ENCODE results near the gene IL20.

IL20 gene

GRCh38 chr1:206883160-206883559, 17.7 kb downstream of the IL20 start:
- H3K36me3 ChIP-seq = no peaks in the 10 kb centered on the region
- H3K9me3 ChIP-seq (ENCODE audit: severe bottlenecking) = peaks cover 17% of the 10 kb centered on the region
- peaks cover 81% of the 10 kb centered on the region for H3K27me3 ChIP-seq (ENCODE audit: insufficient read depth, low read depth, severe bottlenecking)
- no peak overlapping the region for H3K4me3 ChIP-seq (ENCODE audit: low read depth, low read length)
- TF ChIP-seq CTCF (IDR thresholded peaks at IDR 0.05; ENCODE audit: low read depth, low read length) = no peak
- no peak overlapping the region for H3K27ac ChIP-seq
- no peak for DNase-seq

DNA sequence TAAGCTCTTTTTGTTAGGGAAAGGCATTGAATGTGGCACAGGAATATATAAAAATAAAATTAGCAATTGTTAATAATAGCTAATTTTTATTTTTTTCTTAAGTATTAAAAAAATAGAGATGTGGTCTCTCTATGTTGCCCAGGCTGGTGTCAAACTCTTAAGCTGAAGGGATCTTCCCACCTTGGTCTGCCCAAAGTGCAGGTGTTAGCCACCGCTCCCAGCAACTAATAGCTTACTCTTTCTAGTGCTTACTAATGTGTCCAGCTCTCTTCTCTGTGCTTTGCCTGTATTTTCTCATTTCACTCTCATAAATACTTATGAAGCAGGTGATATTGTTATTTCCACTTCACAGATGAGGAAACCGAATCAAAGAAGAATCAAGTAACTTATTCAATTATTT, 18.5 kb downstream of the IL20 start:
- Histone ChIP-seq H3K27ac (no peak overlapping the region), H3K27me3 (ENCODE audit: insufficient read depth, low read depth, severe bottlenecking) (peaks cover 86% of the 10 kb centered on the region), H3K9me3 (ENCODE audit: severe bottlenecking) (peaks cover 12% of the 10 kb centered on the region), H3K4me3 (ENCODE audit: low read depth, low read length) (no peak overlapping the region), H3K36me3 (no peaks in the 10 kb centered on the region)
- TF ChIP-seq CTCF (IDR thresholded peaks at IDR 0.05; ENCODE audit: low read depth, low read length) = no peak
- DNase-seq = no peak

GRCh38 chr1:206885341-206886060, 20.1 kb downstream of the IL20 start:
- no peak for DNase-seq
- Histone ChIP-seq H3K9me3 (ENCODE audit: severe bottlenecking) (peaks cover 12% of the 10 kb centered on the region), H3K27ac (no peak overlapping the region), H3K4me3 (ENCODE audit: low read depth, low read length) (no peak overlapping the region), H3K27me3 (ENCODE audit: insufficient read depth, low read depth, severe bottlenecking) (peaks cover 95% of the 10 kb centered on the region), H3K36me3 (no peaks in the 10 kb centered on the region)
- no peak for TF ChIP-seq CTCF (IDR thresholded peaks at IDR 0.05; ENCODE audit: low read depth, low read length)

DNA sequence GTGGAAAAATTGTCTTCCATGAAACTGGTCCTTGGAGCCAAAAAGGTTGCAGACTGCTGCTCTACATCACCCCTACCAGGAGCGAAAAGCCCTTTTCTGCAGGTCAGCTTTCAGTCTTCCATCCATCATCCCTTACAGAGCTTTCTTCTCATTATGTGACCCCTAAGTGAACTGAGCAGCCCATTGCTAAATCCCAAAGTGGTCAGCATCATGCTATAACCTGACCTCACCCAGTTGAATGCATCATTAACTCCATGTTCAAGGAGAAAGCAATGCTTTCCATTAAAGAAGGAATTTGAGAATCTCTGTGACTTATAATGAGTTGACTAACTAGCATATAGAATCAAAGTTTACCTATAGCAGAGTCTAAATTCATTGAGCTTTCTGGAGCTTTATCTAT, 21.4 kb downstream of the IL20 start:
- peaks cover 97% of the 10 kb centered on the region for H3K27me3 ChIP-seq (ENCODE audit: insufficient read depth, low read depth, severe bottlenecking)
- peaks cover 6% of the 10 kb centered on the region for H3K9me3 ChIP-seq (ENCODE audit: severe bottlenecking)
- no peak overlapping the region for H3K27ac ChIP-seq
- no peak overlapping the region for H3K4me3 ChIP-seq (ENCODE audit: low read depth, low read length)
- H3K36me3 ChIP-seq = no peaks in the 10 kb centered on the region
- TF ChIP-seq CTCF (IDR thresholded peaks at IDR 0.05; ENCODE audit: low read depth, low read length) = no peak
- no peak for DNase-seq

DNA sequence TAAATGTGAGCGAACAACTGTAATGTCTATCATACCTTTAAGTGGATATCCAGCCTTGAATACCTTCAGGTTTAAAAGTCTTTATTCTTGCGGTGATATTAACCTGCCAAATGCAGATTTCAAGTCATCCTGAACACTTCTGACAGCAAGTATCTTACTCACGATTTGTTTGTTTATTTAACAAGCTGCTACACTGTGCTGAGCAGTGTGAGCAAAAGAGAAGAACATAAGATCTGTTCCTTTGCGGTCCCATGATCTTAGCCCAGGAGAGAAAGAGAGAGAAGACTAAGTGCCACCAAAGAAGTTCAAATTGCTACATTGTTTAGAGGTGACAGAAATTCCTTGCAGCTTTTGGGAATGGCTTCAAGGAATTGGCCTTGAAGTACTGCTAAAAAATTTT, 22.3 kb downstream of the IL20 start:
- no peak for TF ChIP-seq CTCF (IDR thresholded peaks at IDR 0.05; ENCODE audit: low read depth, low read length)
- Histone ChIP-seq H3K4me3 (ENCODE audit: low read depth, low read length) (no peak overlapping the region), H3K27me3 (ENCODE audit: insufficient read depth, low read depth, severe bottlenecking) (peaks cover 97% of the 10 kb centered on the region), H3K27ac (no peak overlapping the region), H3K9me3 (ENCODE audit: severe bottlenecking) (peaks cover 1% of the 10 kb centered on the region), H3K36me3 (no peaks in the 10 kb centered on the region)
- no peak for DNase-seq
